ENCODE data around the gene SMARCC2. TPM values are rescaled to one million over a fixed set of nuclear protein-coding genes. Genes with fewer than 3 reads are reported as not detected.

The SMARCC2 gene
- total RNA-seq, 1 experiment from 2014 or later, result 129 TPM

DNA sequence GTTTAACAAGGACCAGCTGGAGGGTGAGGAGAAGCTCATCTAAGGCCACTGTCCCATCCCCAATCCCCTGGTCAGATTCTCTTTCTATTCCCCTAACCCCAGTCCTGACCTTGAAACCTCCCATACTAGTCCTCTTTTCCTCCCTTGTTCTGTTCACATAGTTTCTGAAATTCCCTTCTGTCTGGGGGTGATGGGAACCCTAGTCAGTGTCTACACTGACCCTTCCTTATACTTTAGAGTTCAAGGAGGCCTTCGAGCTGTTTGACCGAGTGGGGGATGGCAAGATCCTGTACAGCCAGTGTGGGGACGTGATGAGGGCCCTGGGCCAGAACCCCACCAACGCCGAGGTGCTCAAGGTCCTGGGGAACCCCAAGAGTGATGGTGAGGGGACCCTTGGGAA is 34.5 kb downstream of the SMARCC2 start:
- POLR2A ChIA-PET, result no interaction called here
- H3K4me3 ChIP-seq (ENCODE audit: low read depth in 2 of 2, low read length in 2 of 2), result no peak overlapping the region
- in situ Hi-C loops (cut with HindIII; ENCODE audit: low pct_unique_long_range_greater_than_20kb, low sequenced_read_pairs) (no loop called here), intact Hi-C loops (cut with micrococcal nuclease; ENCODE audit: unreplicated experiment) (loop anchor here (5.0 kb wide), 1 partner anchor 38 kb away; the partner anchor contains the start of genes RPL41 and ZC3H10)
- ATAC-seq, result no peak
- no peak for DNase-seq (ENCODE audit: low read depth, low spot score)
- CTCF ChIA-PET, result interaction anchor here (0.5 kb wide), 1 partner anchor 35 kb away, joined by 4 read pairs; no protein-coding TSS in a partner anchor
- no peaks in the 10 kb centered on the region for H3K9me3 ChIP-seq (ENCODE audit: control insufficient read depth, insufficient read depth, low read depth, low read length)
- H3K4me1 ChIP-seq (ENCODE audit: control insufficient read depth, insufficient read depth, low read length), result peaks cover 33% of the 10 kb centered on the region
- peaks cover 5% of the 10 kb centered on the region; the same call in 1 of the 2 replicates for H3K36me3 ChIP-seq (ENCODE audit: control insufficient read depth, insufficient read depth, low read length)
- no peaks in the 10 kb centered on the region for H3K27me3 ChIP-seq (ENCODE audit: control insufficient read depth, insufficient read depth, low read length)
- no TSS peak for BruUV-seq (replicated peaks)
- TF ChIP-seq SIN3A (IDR thresholded peaks at IDR 0.05; ENCODE audit: borderline replicate concordance, insufficient read depth, low read depth, low read length), result no peak
- TF ChIP-seq POLR2AphosphoS5 (IDR thresholded peaks at IDR 0.05; ENCODE audit: low read depth, low read length), result no peak
- no peak for TF ChIP-seq TCF7L2 (IDR thresholded peaks at IDR 0.05; ENCODE audit: low read depth, low read length)
- TF ChIP-seq, protein P1, sequence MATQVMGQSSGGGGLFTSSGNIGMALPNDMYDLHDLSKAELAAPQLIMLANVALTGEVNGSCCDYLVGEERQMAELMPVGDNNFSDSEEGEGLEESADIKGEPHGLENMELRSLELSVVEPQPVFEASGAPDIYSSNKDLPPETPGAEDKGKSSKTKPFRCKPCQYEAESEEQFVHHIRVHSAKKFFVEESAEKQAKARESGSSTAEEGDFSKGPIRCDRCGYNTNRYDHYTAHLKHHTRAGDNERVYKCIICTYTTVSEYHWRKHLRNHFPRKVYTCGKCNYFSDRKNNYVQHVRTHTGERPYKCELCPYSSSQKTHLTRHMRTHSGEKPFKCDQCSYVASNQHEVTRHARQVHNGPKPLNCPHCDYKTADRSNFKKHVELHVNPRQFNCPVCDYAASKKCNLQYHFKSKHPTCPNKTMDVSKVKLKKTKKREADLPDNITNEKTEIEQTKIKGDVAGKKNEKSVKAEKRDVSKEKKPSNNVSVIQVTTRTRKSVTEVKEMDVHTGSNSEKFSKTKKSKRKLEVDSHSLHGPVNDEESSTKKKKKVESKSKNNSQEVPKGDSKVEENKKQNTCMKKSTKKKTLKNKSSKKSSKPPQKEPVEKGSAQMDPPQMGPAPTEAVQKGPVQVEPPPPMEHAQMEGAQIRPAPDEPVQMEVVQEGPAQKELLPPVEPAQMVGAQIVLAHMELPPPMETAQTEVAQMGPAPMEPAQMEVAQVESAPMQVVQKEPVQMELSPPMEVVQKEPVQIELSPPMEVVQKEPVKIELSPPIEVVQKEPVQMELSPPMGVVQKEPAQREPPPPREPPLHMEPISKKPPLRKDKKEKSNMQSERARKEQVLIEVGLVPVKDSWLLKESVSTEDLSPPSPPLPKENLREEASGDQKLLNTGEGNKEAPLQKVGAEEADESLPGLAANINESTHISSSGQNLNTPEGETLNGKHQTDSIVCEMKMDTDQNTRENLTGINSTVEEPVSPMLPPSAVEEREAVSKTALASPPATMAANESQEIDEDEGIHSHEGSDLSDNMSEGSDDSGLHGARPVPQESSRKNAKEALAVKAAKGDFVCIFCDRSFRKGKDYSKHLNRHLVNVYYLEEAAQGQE (IDR thresholded peaks at IDR 0.05; ENCODE audit: insufficient read depth in 1 of 2, low read depth in 2 of 2, low read length in 1 of 2), result no peak
- TF ChIP-seq, protein P2, sequence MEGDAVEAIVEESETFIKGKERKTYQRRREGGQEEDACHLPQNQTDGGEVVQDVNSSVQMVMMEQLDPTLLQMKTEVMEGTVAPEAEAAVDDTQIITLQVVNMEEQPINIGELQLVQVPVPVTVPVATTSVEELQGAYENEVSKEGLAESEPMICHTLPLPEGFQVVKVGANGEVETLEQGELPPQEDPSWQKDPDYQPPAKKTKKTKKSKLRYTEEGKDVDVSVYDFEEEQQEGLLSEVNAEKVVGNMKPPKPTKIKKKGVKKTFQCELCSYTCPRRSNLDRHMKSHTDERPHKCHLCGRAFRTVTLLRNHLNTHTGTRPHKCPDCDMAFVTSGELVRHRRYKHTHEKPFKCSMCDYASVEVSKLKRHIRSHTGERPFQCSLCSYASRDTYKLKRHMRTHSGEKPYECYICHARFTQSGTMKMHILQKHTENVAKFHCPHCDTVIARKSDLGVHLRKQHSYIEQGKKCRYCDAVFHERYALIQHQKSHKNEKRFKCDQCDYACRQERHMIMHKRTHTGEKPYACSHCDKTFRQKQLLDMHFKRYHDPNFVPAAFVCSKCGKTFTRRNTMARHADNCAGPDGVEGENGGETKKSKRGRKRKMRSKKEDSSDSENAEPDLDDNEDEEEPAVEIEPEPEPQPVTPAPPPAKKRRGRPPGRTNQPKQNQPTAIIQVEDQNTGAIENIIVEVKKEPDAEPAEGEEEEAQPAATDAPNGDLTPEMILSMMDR (IDR thresholded peaks at IDR 0.05), result no peak
- H3K27ac ChIP-seq (ENCODE audit: low read length), result no peak overlapping the region; the same call in 1 of the 2 replicates

DNA sequence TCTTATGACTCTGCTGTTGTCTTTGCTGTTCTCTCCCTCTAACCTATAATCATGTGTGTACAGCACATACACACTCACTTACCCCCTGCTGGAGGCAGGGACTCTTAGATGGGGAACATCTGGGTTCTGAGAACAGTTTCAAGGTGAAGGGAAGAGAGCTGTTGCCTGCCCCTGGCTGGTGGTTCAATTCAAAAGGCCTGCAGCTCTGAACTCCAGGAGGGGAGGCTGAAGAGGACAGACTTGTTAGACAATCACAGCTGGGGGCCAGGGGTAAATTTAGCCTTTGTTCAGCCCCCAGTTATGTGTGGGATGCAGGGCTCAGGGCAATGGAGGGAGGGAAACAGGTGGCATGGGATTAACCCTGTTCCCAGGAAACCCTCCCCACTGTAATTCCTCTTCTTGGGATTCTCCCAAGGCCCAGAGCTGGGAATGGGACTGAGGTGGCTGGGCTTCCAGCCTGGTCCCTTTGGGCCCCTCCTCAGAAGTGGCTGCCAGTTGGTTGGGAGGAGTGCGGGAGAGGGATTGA is 35.0 kb downstream of the SMARCC2 start:
- H3K4me1 ChIP-seq (ENCODE audit: control insufficient read depth, insufficient read depth, low read length), result peaks cover 28% of the 10 kb centered on the region
- ChIA-PET POLR2A (no interaction called here), CTCF (no interaction called here)
- peak overlapping the region; percentile 36; the same call in 1 of the 2 replicates for H3K27ac ChIP-seq (ENCODE audit: low read length)
- H3K27me3 ChIP-seq (ENCODE audit: control insufficient read depth, insufficient read depth, low read length), result no peaks in the 10 kb centered on the region
- intact Hi-C loops (cut with micrococcal nuclease; ENCODE audit: unreplicated experiment) (no loop called here), in situ Hi-C loops (cut with HindIII; ENCODE audit: low pct_unique_long_range_greater_than_20kb, low sequenced_read_pairs) (no loop called here)
- ATAC-seq, result no peak
- BruUV-seq (replicated peaks), result no TSS peak
- peaks cover 5% of the 10 kb centered on the region; the same call in 1 of the 2 replicates for H3K36me3 ChIP-seq (ENCODE audit: control insufficient read depth, insufficient read depth, low read length)
- H3K4me3 ChIP-seq (ENCODE audit: low read depth in 2 of 2, low read length in 2 of 2), result no peak overlapping the region
- H3K9me3 ChIP-seq (ENCODE audit: control insufficient read depth, insufficient read depth, low read depth, low read length), result no peaks in the 10 kb centered on the region
- no peak for DNase-seq (ENCODE audit: low read depth, low spot score)
- TF ChIP-seq, protein P1 (IDR thresholded peaks at IDR 0.05; ENCODE audit: insufficient read depth in 1 of 2, low read depth in 2 of 2, low read length in 1 of 2), result no peak
- TF ChIP-seq POLR2AphosphoS5 (IDR thresholded peaks at IDR 0.05; ENCODE audit: low read depth, low read length) (no peak), SIN3A (IDR thresholded peaks at IDR 0.05; ENCODE audit: borderline replicate concordance, insufficient read depth, low read depth, low read length) (no peak), TCF7L2 (IDR thresholded peaks at IDR 0.05; ENCODE audit: low read depth, low read length) (no peak)
- TF ChIP-seq, protein P2 (IDR thresholded peaks at IDR 0.05), result no peak

Data from Panc1 (cell line).